ENCODE results near the gene DYNC1I2.

Gene DYNC1I2

DNA sequence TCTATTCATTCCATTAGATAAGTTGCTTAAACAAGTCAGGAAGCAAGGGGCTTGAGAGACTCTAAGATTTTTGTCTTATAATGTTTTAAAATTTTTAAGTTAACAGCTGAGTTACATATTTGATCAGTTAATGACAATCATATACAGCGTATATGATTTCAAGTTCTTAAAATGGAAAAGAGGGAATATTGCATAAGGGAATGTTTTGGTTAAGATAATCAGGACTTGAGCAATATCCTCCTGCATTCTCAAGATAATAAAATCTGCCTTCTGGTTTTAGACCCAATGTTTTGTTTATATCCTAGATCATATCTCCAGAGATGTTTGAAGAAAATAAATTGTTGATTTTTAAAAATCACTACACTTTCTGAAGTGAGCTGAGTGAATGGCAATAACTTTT, 13.4 kb upstream of the DYNC1I2 start:
- Histone ChIP-seq H3K36me3 (ENCODE audit: insufficient read depth) (no peaks in the 10 kb centered on the region), H3K27me3 (ENCODE audit: insufficient read depth, low read depth) (no peaks in the 10 kb centered on the region), H3K79me2 (ENCODE audit: insufficient read depth, low read depth) (no peaks in the 10 kb centered on the region), H4K20me1 (ENCODE audit: insufficient read depth) (no peaks in the 10 kb centered on the region), H3K4me3 (IDR thresholded peaks at IDR 0.05; ENCODE audit: insufficient read depth, low read depth, low read length) (no peak overlapping the region), H2AFZ (ENCODE audit: low read depth) (no peak overlapping the region), H3K4me2 (no peak overlapping the region), H3K4me1 (ENCODE audit: low read depth, poor library complexity, severe bottlenecking) (no peaks in the 10 kb centered on the region), H3K27ac (no peak overlapping the region), H3K9ac (no peak overlapping the region)
- no peak for TF ChIP-seq CTCF (conservative IDR thresholded peaks at IDR 0.05; ENCODE audit: low read depth, low read length)

- Histone ChIP-seq H3K9ac (no peak overlapping the region), H3K27ac (no peak overlapping the region), H3K4me3 (IDR thresholded peaks at IDR 0.05; ENCODE audit: insufficient read depth, low read depth, low read length) (no peak overlapping the region), H3K27me3 (ENCODE audit: insufficient read depth, low read depth) (no peaks in the 10 kb centered on the region), H3K36me3 (ENCODE audit: insufficient read depth) (no peaks in the 10 kb centered on the region), H2AFZ (ENCODE audit: low read depth) (no peak overlapping the region), H4K20me1 (ENCODE audit: insufficient read depth) (no peaks in the 10 kb centered on the region), H3K4me2 (no peak overlapping the region), H3K79me2 (ENCODE audit: insufficient read depth, low read depth) (no peaks in the 10 kb centered on the region), H3K4me1 (ENCODE audit: low read depth, poor library complexity, severe bottlenecking) (peaks cover 10% of the 10 kb centered on the region)
- TF ChIP-seq CTCF (conservative IDR thresholded peaks at IDR 0.05; ENCODE audit: low read depth, low read length): no peak
Measured at GRCh38 chr2:171675810-171676345, 11.4 kb upstream of the DYNC1I2 start.

DNA sequence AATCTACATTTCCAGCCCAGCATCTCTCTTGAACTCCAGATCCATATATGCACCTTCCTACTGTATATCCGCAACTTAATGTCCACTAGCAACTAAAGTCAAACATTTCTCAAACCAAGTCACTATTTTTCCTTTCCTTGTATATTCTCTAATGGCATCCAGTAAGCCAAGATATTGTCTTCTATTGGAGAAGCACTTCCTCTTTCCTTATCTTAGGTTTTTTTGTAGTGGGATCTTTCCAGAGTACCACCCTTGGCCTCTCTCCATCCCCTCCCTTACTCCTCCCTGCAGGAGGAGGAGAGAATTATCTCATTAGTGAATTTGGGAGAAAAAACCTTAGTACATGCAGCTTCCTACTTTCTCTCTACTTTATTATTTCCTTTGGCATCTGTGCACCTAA, 8.7 kb upstream of the DYNC1I2 start:
- no peaks in the 10 kb centered on the region for H3K79me2 ChIP-seq (ENCODE audit: insufficient read depth, low read depth)

DNA sequence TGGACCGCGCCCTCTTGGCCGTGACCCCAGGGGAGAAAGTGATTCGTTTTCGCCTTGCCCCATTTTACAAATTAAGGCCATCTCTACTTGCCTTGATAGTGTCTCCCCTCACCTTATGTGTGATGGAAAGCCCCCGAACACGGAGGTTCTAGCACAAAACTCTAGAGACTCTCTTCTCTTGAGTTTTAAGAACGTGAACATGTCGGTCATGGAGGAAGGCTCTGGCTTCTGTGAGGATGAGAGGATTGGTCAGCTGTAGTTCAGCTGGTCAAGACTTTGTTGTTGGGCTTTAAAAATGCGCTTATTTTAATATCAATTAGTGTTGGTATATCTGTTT, 828 bp downstream of the DYNC1I2 start:
- Histone ChIP-seq H3K4me2 (peak overlapping the region; percentile 84), H3K27me3 (ENCODE audit: insufficient read depth, low read depth) (no peaks in the 10 kb centered on the region), H3K4me1 (ENCODE audit: low read depth, poor library complexity, severe bottlenecking) (peaks cover 20% of the 10 kb centered on the region), H3K27ac (0 out of 2 replicates have a peak overlapping the region, but pooled peaks have one; percentile 17), H3K36me3 (ENCODE audit: insufficient read depth) (0 out of 2 replicates have a peak, but pooled peaks cover 2% of the 10 kb centered on the region), H3K4me3 (IDR thresholded peaks at IDR 0.05; ENCODE audit: insufficient read depth, low read depth, low read length) (peak overlapping the region; percentile 93), H2AFZ (ENCODE audit: low read depth) (peak overlapping the region; percentile 62), H4K20me1 (ENCODE audit: insufficient read depth) (no peaks in the 10 kb centered on the region), H3K79me2 (ENCODE audit: insufficient read depth, low read depth) (peaks cover 23% of the 10 kb centered on the region; the same call in 1 of the 2 replicates), H3K9ac (peak overlapping the region; percentile 42; the same call in 1 of the 2 replicates)
- no peak for TF ChIP-seq CTCF (conservative IDR thresholded peaks at IDR 0.05; ENCODE audit: low read depth, low read length)

More for the DNA sequence above, 8.7 kb upstream of the DYNC1I2 start:
- no peaks in the 10 kb centered on the region for H3K27me3 ChIP-seq (ENCODE audit: insufficient read depth, low read depth)
- peaks cover 10% of the 10 kb centered on the region for H3K4me1 ChIP-seq (ENCODE audit: low read depth, poor library complexity, severe bottlenecking)
- no peak overlapping the region for H2AFZ ChIP-seq (ENCODE audit: low read depth)
- no peak for TF ChIP-seq CTCF (conservative IDR thresholded peaks at IDR 0.05; ENCODE audit: low read depth, low read length)
- no peak overlapping the region for H3K27ac ChIP-seq
- no peak overlapping the region for H3K4me2 ChIP-seq
- no peak overlapping the region for H3K9ac ChIP-seq
- H3K4me3 ChIP-seq (IDR thresholded peaks at IDR 0.05; ENCODE audit: insufficient read depth, low read depth, low read length): no peak overlapping the region
- no peaks in the 10 kb centered on the region for H4K20me1 ChIP-seq (ENCODE audit: insufficient read depth)
- H3K36me3 ChIP-seq (ENCODE audit: insufficient read depth): no peaks in the 10 kb centered on the region
